ENCODE measurements around the gene RIPPLY3.

The RIPPLY3 gene

DNA sequence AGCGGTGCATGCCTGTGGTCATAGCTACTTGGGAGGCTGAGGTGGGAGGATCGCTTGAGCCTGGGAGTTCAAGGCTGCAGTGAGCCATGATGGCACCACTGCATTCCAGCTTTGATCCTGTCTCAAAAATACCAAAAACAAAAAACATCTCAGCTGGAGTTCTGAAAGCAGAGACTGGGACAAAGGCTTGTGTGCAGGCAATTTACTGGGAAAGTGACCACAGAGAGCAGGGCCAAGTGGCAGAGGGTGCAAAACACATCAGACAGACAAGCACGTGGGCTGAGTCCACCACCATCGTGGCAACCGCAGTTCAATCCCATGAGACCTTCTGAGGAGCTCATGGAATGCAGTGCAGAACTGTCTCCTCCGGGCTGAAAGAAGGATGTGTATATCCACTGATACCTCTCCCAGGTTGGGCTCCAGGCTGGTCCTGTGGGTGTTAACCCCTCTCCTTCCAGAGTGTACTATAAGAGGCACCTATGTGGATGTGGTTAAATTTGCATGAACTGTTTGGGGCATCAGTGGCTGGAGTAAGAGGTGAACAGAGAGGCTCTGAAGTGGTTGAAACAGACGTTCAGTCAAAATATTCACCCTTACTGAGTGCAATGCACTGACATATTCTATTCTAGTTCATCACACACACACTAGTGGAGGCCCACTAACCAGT, 55.6 kb downstream of the RIPPLY3 start:
- Mint-ChIP-seq H3K4me1 (peaks cover 40% of the 10 kb centered on the region), H3K36me3 (ENCODE audit: low read depth) (peaks cover 12% of the 10 kb centered on the region), H3K9me3 (no peaks in the 10 kb centered on the region), H3K27ac (peak overlapping the region in 1 of 3 experiments; percentile 54), H3K4me3 (no peak overlapping the region), H3K27me3 (ENCODE audit: low read depth) (peaks cover 3% of the 10 kb centered on the region)
- TF ChIP-seq, protein P1, sequence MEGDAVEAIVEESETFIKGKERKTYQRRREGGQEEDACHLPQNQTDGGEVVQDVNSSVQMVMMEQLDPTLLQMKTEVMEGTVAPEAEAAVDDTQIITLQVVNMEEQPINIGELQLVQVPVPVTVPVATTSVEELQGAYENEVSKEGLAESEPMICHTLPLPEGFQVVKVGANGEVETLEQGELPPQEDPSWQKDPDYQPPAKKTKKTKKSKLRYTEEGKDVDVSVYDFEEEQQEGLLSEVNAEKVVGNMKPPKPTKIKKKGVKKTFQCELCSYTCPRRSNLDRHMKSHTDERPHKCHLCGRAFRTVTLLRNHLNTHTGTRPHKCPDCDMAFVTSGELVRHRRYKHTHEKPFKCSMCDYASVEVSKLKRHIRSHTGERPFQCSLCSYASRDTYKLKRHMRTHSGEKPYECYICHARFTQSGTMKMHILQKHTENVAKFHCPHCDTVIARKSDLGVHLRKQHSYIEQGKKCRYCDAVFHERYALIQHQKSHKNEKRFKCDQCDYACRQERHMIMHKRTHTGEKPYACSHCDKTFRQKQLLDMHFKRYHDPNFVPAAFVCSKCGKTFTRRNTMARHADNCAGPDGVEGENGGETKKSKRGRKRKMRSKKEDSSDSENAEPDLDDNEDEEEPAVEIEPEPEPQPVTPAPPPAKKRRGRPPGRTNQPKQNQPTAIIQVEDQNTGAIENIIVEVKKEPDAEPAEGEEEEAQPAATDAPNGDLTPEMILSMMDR (IDR thresholded peaks at IDR 0.05; ENCODE audit: unreplicated experiment in 3 of 3), result no peak

DNA sequence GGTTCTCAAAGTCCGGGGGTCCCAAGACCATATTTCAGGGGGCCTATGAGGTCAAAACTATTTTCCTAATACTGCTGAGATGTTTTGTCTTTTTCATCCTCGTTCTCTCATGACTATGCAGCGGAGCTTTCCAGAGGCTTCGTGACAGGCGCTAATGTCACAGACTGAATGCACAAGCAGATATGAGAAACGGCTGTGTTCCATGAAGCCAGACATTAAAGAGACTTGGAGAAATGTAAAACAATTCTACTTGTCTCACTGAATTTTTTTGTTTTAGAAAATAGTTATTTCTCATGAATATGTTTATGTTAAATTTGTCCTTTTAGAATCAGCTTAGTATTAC, 56.1 kb downstream of the RIPPLY3 start:
- TF ChIP-seq, protein P1 (IDR thresholded peaks at IDR 0.05; ENCODE audit: unreplicated experiment in 3 of 3), result no peak
- Mint-ChIP-seq H3K9me3 (no peaks in the 10 kb centered on the region), H3K27me3 (ENCODE audit: low read depth) (peaks cover 3% of the 10 kb centered on the region), H3K4me3 (no peak overlapping the region), H3K4me1 (peaks cover 40% of the 10 kb centered on the region), H3K36me3 (ENCODE audit: low read depth) (peaks cover 17% of the 10 kb centered on the region), H3K27ac (peak overlapping the region in 1 of 3 experiments; percentile 54)

DNA sequence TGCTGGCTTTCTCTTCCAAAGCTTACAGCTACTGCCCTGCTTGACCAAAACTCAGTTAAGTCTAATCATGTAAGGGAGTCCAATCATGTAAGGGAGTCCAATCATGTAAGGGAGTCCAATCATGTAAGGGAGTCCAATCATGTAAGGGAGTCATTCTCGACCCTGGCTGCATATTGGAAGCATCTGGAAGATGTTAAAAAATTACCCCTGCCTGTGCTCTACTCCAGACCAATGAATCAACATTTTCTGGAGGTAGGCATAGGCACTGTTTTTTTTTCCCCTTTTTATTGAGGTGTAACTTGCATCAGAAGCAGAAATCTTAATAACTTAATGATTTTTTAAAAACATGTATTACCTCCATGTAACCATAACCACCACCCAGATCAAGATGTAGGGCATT, 56.9 kb downstream of the RIPPLY3 start:
- Mint-ChIP-seq H3K4me1 (peaks cover 36% of the 10 kb centered on the region), H3K27ac (peak overlapping the region in 1 of 3 experiments; percentile 75), H3K36me3 (ENCODE audit: low read depth) (peaks cover 25% of the 10 kb centered on the region), H3K4me3 (no peak overlapping the region), H3K9me3 (no peaks in the 10 kb centered on the region), H3K27me3 (ENCODE audit: low read depth) (peaks cover under 1% of the 10 kb centered on the region)
- TF ChIP-seq, protein P1 (IDR thresholded peaks at IDR 0.05; ENCODE audit: unreplicated experiment in 3 of 3), result no peak

DNA sequence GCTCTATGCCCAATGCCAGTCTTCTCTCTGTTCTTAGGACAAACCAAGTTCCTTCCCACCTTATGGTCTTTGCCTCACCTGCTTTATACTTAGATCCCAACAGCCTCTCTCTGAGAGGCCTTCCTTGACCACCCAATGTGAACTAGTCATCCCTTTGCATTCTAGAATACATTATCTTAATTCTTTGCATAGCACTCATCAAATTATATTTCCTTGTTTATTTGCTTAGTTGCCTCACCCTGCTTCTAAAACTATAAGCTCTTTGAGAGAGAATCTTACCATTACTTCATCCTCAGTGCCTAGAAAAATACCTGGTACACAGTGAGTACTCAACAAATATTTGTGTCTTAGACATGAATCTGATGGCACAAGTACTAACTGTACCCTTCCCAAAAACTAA, 58.3 kb downstream of the RIPPLY3 start:
- TF ChIP-seq, protein P1 (IDR thresholded peaks at IDR 0.05; ENCODE audit: unreplicated experiment in 3 of 3), result no peak
- peaks cover 35% of the 10 kb centered on the region for H3K36me3 Mint-ChIP-seq (ENCODE audit: low read depth)
- no peaks in the 10 kb centered on the region for H3K27me3 Mint-ChIP-seq (ENCODE audit: low read depth)
- H3K27ac Mint-ChIP-seq, result peak overlapping the region in 1 of 3 experiments; percentile 6
- H3K9me3 Mint-ChIP-seq, result no peaks in the 10 kb centered on the region
- H3K4me3 Mint-ChIP-seq, result peak overlapping the region in 1 of 3 experiments; percentile 3
- H3K4me1 Mint-ChIP-seq, result peaks cover 30% of the 10 kb centered on the region

DNA sequence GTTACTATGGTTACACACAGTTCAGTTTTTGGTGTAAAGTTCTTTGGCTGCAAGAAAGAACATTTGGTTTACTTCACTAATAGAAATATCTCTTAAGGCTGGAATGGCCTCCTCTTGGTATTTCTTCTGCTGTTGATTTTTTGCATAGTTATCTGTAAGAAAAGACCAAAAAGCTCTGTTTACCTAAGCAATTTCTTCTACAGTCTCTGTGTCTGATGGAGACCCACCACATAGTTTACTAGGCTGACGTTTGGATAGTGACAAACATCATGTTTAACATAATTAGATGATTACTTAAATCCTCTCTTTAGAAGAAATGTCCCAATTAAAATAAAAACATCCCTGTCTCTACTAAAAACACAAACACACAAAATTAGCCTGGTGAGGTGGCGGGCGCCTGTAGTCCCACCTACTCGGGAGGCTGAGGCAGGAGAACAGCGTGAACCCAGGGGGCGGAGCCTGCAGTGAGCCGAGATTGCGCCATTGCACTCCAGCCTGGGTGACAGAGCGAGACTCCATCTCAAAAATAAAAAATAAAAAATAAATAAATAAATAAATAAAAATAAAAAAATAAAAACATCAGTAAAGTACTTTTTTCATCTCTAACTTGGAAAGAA, 59.2 kb downstream of the RIPPLY3 start:
- TF ChIP-seq, protein P1 (IDR thresholded peaks at IDR 0.05; ENCODE audit: unreplicated experiment in 3 of 3), result no peak
- Mint-ChIP-seq H3K4me3 (no peak overlapping the region), H3K9me3 (no peaks in the 10 kb centered on the region), H3K27me3 (ENCODE audit: low read depth) (no peaks in the 10 kb centered on the region), H3K27ac (no peak overlapping the region), H3K4me1 (peaks cover 29% of the 10 kb centered on the region), H3K36me3 (ENCODE audit: low read depth) (peaks cover 40% of the 10 kb centered on the region)

Data from nephron (organoid).